H1 (cell line): ENCODE measurements around the gene LUM. TPM values are rescaled to one million over a fixed set of nuclear protein-coding genes. Genes with fewer than 3 reads are reported as not detected.

Experiments used
- CTCF ChIA-PET: fragments of 300-600 bp; sonication (Branson Sonifier 250); formaldehyde crosslinking; loops from one replicate; lab custom pipeline; 2021; ENCODE audit not compliant: partially characterized antibody; lab: Charles Lee
- POLR2A ChIA-PET: fragments of 300-600 bp; sonication (Branson Sonifier 250); formaldehyde crosslinking; loops from one replicate; lab custom pipeline; 2021; ENCODE audit warnings: inconsistent platforms; ENCODE audit not compliant: partially characterized antibody; lab: Charles Lee
- DNase-seq, 2 experiments: peaks; one replicate each; pipeline versions ENCODE4 v3.0.0 to v3.0.0-alpha.2; 2010 to 2022; ENCODE audit warnings: low spot score in 2 of 2, low read depth in 1 of 2, mixed read lengths in 1 of 2
- FAIRE-seq: peaks from 2 replicates; lab custom pipeline; 2011; peaks lifted over from hg19 to GRCh38; lab: Jason Lieb, UNC
- H2AFZ ChIP-seq: 2 replicates; pipeline ENCODE4 v1.8.1; 2012; ENCODE audit warnings: low read length, inconsistent platforms
- H2AK5ac ChIP-seq: 2 replicates; pipeline ENCODE4 v1.6.1; 2013; ENCODE audit warnings: low read depth, low read length
- H2BK120ac ChIP-seq: replicated peaks from 2 replicates; pipeline ENCODE3; 2013; ENCODE audit warnings: low read depth, low read length, inconsistent platforms
- H2BK12ac ChIP-seq: 2 replicates; pipeline ENCODE4 v1.6.1; 2013; ENCODE audit warnings: low read depth, low read length
- H2BK15ac ChIP-seq: 2 replicates; pipeline ENCODE4 v1.6.1; 2013; ENCODE audit warnings: low read length
- H2BK20ac ChIP-seq: 2 replicates; pipeline ENCODE4 v1.6.1; 2013; ENCODE audit warnings: low read length
- H2BK5ac ChIP-seq: 2 replicates; pipeline ENCODE4 v1.6.1; 2013; ENCODE audit warnings: low read depth, low read length
- H3K14ac ChIP-seq: 2 replicates; pipeline ENCODE4 v1.6.1; 2013; ENCODE audit warnings: inconsistent platforms; ENCODE audit not compliant: insufficient read length
- H3K18ac ChIP-seq: 2 replicates; pipeline ENCODE4 v1.6.1; 2013; ENCODE audit warnings: low read length; ENCODE audit errors: extremely low read depth
- H3K23ac ChIP-seq: 2 replicates; pipeline ENCODE4 v1.6.1; 2013; ENCODE audit warnings: inconsistent platforms; ENCODE audit not compliant: insufficient read length
- H3K23me2 ChIP-seq: 2 replicates; pipeline ENCODE4 v1.6.1; 2013; ENCODE audit warnings: low read depth, low read length
- H3K27ac ChIP-seq: 2 replicates; pipeline ENCODE4 v1.6.1; 2011; ENCODE audit warnings: low read depth, low read length, inconsistent platforms
- H3K27me3 ChIP-seq, 4 experiments: replicated peaks in 1 of 4; 1 replicate in 1 of 4; 2 replicates in 3 of 4; pipeline versions ENCODE4 v1.6.1 to v1.8.1; 2011 to 2013; ENCODE audit warnings: low read length in 3 of 4, mild to moderate bottlenecking in 3 of 4, inconsistent platforms in 2 of 4, mixed read lengths in 2 of 4, moderate library complexity in 1 of 4; ENCODE audit not compliant: control insufficient read depth in 3 of 4, insufficient read depth in 3 of 4; ENCODE audit errors: extremely low read depth in 1 of 4
- H3K36me3 ChIP-seq, 4 experiments: 2 replicates each; pipeline versions ENCODE4 v1.6.1 to v1.8.1; 2011 to 2013; ENCODE audit warnings: mild to moderate bottlenecking in 4 of 4, low read length in 3 of 4, moderate library complexity in 2 of 4, control low read depth in 1 of 4, inconsistent platforms in 1 of 4; ENCODE audit not compliant: insufficient read depth in 4 of 4, control insufficient read depth in 2 of 4
- H3K4ac ChIP-seq: replicated peaks from 2 replicates; pipeline ENCODE3; 2013; ENCODE audit warnings: low read length, low read depth, mixed read lengths, inconsistent platforms; ENCODE audit not compliant: insufficient read length
- H3K4me1 ChIP-seq, 4 experiments: replicated peaks in 1 of 4; 1 replicate in 1 of 4; 2 replicates in 3 of 4; pipeline versions ENCODE4 v1.6.1 to v1.8.1; 2011 to 2013; ENCODE audit warnings: low read length in 3 of 4, inconsistent platforms in 2 of 4, mixed read lengths in 1 of 4; ENCODE audit not compliant: insufficient read depth in 4 of 4, control insufficient read depth in 3 of 4
- H3K4me2 ChIP-seq, 2 experiments: 2 replicates each; pipeline versions ENCODE4 v1.6.1 to v1.8.1; 2011 to 2013; ENCODE audit warnings: low read depth in 2 of 2, low read length in 2 of 2, control low read depth in 1 of 2, inconsistent platforms in 1 of 2, mild to moderate bottlenecking in 1 of 2; ENCODE audit not compliant: insufficient read depth in 1 of 2
- H3K4me3 ChIP-seq, 4 experiments: fragments of 200-600, 300-600 bp in 1 of 4; sonication (generic), shearing (Covaris generic), sonication (Bioruptor Twin) in 1 of 4; 2 replicates each; pipeline versions ENCODE4 v1.5.1 to v1.8.1; 2011 to 2016; ENCODE audit warnings: low read length in 4 of 4, low read depth in 3 of 4, control low read depth in 2 of 4, inconsistent platforms in 2 of 4, mild to moderate bottlenecking in 2 of 4, mixed read lengths in 1 of 4, moderate library complexity in 1 of 4; ENCODE audit not compliant: insufficient read depth in 2 of 4; ENCODE audit errors: extremely low read depth in 1 of 4
- H3K56ac ChIP-seq: replicated peaks from 2 replicates; pipeline ENCODE3; 2013; ENCODE audit warnings: low read depth, mild to moderate bottlenecking, mixed read lengths, low read length, inconsistent platforms; ENCODE audit not compliant: insufficient read length
- H3K79me1 ChIP-seq: 2 replicates; pipeline ENCODE4 v1.6.1; 2013; ENCODE audit warnings: low read depth, low read length, control low read depth
- H3K79me2 ChIP-seq, 2 experiments: 2 replicates each; pipeline versions ENCODE4 v1.6.1 to v1.8.1; 2012 to 2013; ENCODE audit warnings: low read length in 2 of 2, mild to moderate bottlenecking in 2 of 2, inconsistent platforms in 1 of 2; ENCODE audit not compliant: insufficient read depth in 2 of 2, control insufficient read depth in 1 of 2
- H3K9ac ChIP-seq, 4 experiments: replicated peaks in 1 of 4; 1 replicate in 1 of 4; 2 replicates in 3 of 4; pipeline versions ENCODE4 v1.6.1 to v1.8.1; 2011 to 2013; ENCODE audit warnings: low read depth in 3 of 4, low read length in 3 of 4, control low read depth in 2 of 4, mild to moderate bottlenecking in 2 of 4, moderate library complexity in 2 of 4, inconsistent platforms in 1 of 4; ENCODE audit errors: extremely low read depth in 1 of 4
- H3K9me3 ChIP-seq, 2 experiments: 2 replicates each; pipeline versions ENCODE4 v1.6.1 to v1.8.1; 2012 to 2013; ENCODE audit warnings: mild to moderate bottlenecking in 2 of 2, moderate library complexity in 2 of 2, control low read depth in 1 of 2, inconsistent platforms in 1 of 2, low read depth in 1 of 2, low read length in 1 of 2, mixed read lengths in 1 of 2; ENCODE audit not compliant: insufficient read depth in 2 of 2
- H4K20me1 ChIP-seq, 2 experiments: replicated peaks in 1 of 2; 2 replicates each; pipeline versions ENCODE3 to v1.8.1; 2011 to 2013; ENCODE audit warnings: inconsistent platforms in 2 of 2, low read length in 2 of 2, mild to moderate bottlenecking in 1 of 2; ENCODE audit not compliant: insufficient read depth in 2 of 2, control insufficient read depth in 1 of 2
- H4K5ac ChIP-seq: 2 replicates; pipeline ENCODE4 v1.6.1; 2013; ENCODE audit warnings: low read length, low read depth, mixed read lengths, inconsistent platforms; ENCODE audit not compliant: insufficient read length
- H4K8ac ChIP-seq: 2 replicates; pipeline ENCODE4 v1.8.0; 2013; ENCODE audit warnings: mild to moderate bottlenecking, moderate library complexity, low read length, inconsistent platforms; ENCODE audit not compliant: insufficient read depth; ENCODE audit errors: extremely low read depth
- H4K91ac ChIP-seq: replicated peaks from 2 replicates; pipeline ENCODE3; 2013; ENCODE audit warnings: low read length, mixed read lengths, inconsistent platforms; ENCODE audit not compliant: insufficient read length
- WGBS, 2 experiments: shearing (Covaris generic) in 1 of 2; methylation state at CpG; one replicate each; pipeline versions ENCODE4 v1.1.6 to v1.1.7; 2013 to 2015; ENCODE audit warnings: low lambda C conversion rate in 2 of 2, mixed read lengths in 2 of 2, inconsistent platforms in 1 of 2, low coverage in 1 of 2, missing lambda C conversion rate in 1 of 2; ENCODE audit not compliant: insufficient replicate concordance in 2 of 2, insufficient coverage in 1 of 2, insufficient read length in 1 of 2; ENCODE audit errors: extremely low coverage in 1 of 2, missing lambda C conversion rate in 1 of 2; 5-methylcytosine and 5-hydroxymethylcytosine counted together
- polyA plus RNA-seq, 7 experiments: library from polyadenylated mRNA; depleted of rRNA in 3 of 7; stranded (reverse) in 5 of 7; unstranded in 2 of 7; fragments of >200 nt in 5 of 7; fragments of 200-250 nt in 2 of 7; gene quantifications; 1 replicate in 5 of 7; 2 replicates in 1 of 7; 4 replicates in 1 of 7; pipeline versions ENCODE4 v1.2.1 to v1.2.3, GENCODE V29; 2011 to 2013; ENCODE audit warnings: missing spikeins in 2 of 7, mixed read lengths in 2 of 7
- total RNA-seq: library from RNA; stranded (reverse); fragmentation: NEBNext Ultra II Directional; extraction: Animal tissue kit (Norgen Biotek cat#: 25700); gene quantifications from 2 replicates; pipeline ENCODE4 v1.2.1, GENCODE V29; 2021

Gene LUM
- total and polyA plus RNA-seq, 2 of the 8 experiments (the other 6 are each of a cell fraction or from before 2014, with no cell fraction given) = not detected

DNA sequence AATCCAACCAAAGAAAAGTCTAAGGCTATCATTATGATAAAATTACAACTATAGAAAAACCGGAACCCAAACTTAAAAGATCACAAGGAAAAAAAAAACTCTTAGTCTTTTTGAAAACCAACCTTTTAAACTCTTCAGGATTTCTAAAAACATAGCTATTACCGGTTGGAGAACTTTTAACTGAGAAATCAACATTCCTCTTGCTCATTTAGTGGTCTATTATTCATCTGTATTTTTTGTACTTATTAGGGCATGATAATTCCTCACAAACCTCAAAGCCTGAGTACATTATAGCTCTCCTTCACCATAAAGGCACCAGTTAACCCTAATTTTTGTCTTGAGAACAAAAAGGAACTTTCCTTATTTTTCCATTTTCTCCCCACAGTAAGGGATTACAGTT is 10.4 kb downstream of the LUM start:
- no peak overlapping the region for H3K23ac ChIP-seq
- H3K36me3 ChIP-seq = no peaks in the 10 kb centered on the region
- H3K4me2 ChIP-seq = no peak overlapping the region
- H2AFZ ChIP-seq = no peak overlapping the region
- H3K18ac ChIP-seq = no peak overlapping the region
- WGBS, 2 experiments = 91% methylated on average over 2 of the region's 2 CpGs; no CpG with 5 or more reads in 1 of the 2 experiments
- no peak overlapping the region for H3K14ac ChIP-seq
- H3K27me3 ChIP-seq = no peaks in the 10 kb centered on the region
- POLR2A ChIA-PET = interaction anchor here (1.0 kb wide), 1 partner anchor 9 kb away, joined by 3 read pairs; no protein-coding TSS in a partner anchor
- H4K91ac ChIP-seq = no peak overlapping the region
- no peaks in the 10 kb centered on the region for H3K79me2 ChIP-seq
- H4K8ac ChIP-seq = no peak overlapping the region
- H3K4me1 ChIP-seq = no peaks in the 10 kb centered on the region
- H3K9me3 ChIP-seq = no peaks in the 10 kb centered on the region
- no peak overlapping the region for H2BK20ac ChIP-seq
- H2BK12ac ChIP-seq = no peak overlapping the region
- H3K9ac ChIP-seq = no peak overlapping the region
- no peak overlapping the region for H2AK5ac ChIP-seq
- H3K4ac ChIP-seq = no peak overlapping the region
- no peak overlapping the region for H2BK5ac ChIP-seq
- H2BK120ac ChIP-seq = no peak overlapping the region
- H2BK15ac ChIP-seq = no peak overlapping the region
- FAIRE-seq (no peak), DNase-seq (no peak)
- H3K23me2 ChIP-seq = no peaks in the 10 kb centered on the region
- H4K5ac ChIP-seq = no peak overlapping the region
- H3K56ac ChIP-seq = no peak overlapping the region
- H3K4me3 ChIP-seq = no peak overlapping the region
- no peaks in the 10 kb centered on the region for H4K20me1 ChIP-seq
- no peak overlapping the region for H3K27ac ChIP-seq
- CTCF ChIA-PET = no interaction called here
- H3K79me1 ChIP-seq = no peaks in the 10 kb centered on the region
